GM19324 (cell line): Measurements from ENCODE around the gene CD81.
"Not testable (repeated sequence)": the region's sequence is repeated elsewhere in the genome, so short reads cannot be mapped to it uniquely, and the experiment has no call there.

ENCODE experiments used
- ATAC-seq: cut with Tn5 transposase; IDR thresholded peaks from one replicate; pipeline ENCODE4 v1.9.1; 2021; ENCODE audit warnings: mild to moderate bottlenecking, moderate library complexity; ENCODE audit not compliant: unreplicated experiment, low FRiP score

Gene CD81

DNA sequence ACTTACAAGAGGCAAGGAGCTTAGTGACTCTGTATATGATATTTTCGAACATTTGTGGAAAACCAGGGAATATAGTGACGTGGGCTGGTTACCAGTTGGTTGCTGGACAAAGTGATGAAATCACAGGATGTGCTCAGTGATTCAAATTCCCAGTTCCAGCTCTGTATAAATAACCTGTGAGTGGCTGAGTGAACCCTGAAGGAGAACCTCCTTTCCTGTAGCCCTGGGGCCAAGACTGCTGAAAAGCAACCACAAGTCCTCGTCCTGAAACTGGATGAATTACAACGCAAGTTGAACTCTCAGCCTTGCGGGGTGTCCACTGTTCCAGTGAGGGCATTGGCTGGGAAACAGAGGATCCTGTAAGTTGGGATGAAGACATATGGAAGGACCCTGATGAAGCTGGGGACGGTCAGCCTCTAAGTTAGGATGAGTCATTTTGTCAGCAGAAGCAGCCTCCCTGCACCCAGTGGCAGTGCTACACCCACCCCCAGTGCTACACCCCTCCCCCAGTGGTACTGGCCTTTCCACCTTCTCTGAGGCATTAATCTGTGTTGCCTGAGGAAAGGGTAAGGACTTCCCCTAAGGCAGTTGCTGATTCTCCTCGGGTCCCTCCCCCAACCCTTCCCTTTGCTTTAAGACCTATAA, 22.0 kb upstream of the CD81 start:
- ATAC-seq: no peak

GRCh38 chr11:2357246-2357645, 19.9 kb upstream of the CD81 start:
- no peak for ATAC-seq

GRCh38 chr11:2357651-2358050, 19.5 kb upstream of the CD81 start:
- ATAC-seq: not testable (repeated sequence)

DNA sequence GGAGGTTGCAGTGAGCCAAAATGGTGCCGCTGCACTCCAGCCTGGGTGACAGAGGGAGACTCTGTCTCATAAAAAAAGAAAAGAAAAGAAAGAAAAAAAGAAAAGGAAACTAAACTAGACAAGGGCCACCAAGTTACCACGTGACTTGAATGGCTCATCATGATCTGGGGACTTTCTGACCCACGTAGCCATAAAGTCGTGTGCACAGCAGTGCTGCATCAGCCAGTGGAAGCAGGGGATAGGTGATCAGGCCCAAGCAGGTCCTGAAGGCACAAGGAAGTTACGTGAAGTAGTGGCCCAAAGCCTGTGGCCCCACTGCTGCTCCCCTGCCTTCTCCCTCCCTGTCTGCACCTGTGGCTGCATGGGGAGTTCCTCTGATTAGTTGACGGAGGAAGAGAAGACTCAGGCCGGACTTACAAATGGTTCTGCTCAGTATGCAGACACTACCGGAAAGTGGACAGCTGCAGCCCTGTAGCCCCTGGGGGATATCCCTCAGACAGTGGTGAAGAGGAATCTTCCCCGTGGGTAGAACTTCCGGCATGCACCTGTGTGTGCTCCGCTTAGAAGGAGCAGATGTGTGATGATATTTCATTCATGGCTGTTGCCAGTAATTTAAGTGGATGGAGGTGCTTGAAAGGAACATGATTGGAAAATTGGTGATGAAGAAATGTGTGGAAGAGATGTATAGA, 18.2 kb upstream of the CD81 start:
- ATAC-seq: no peak

- no peak for ATAC-seq
Observed at GRCh38 chr11:2359557-2359956, 17.6 kb upstream of the CD81 start.

GRCh38 chr11:2360081-2360642, 16.9 kb upstream of the CD81 start:
- ATAC-seq: no peak

DNA sequence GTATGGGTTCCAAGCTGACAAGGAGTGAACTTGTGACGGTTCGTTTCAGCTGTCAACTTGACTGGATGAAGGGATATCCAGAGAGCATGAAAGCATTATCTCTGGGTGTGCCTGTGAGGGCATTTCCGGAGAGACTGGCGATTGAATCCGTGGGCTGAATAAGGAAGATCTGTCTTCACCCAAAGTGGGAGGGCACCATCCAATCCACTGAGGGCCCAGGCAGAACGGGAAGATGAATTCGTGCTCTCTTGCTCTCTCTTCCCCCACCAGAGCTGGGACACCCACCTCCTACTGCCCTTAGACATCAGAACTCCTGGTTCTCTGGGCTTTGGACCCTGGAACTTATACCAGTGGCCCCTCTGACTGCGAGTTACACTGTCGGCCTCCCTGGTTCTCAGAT, 15.5 kb upstream of the CD81 start:
- no peak for ATAC-seq

DNA sequence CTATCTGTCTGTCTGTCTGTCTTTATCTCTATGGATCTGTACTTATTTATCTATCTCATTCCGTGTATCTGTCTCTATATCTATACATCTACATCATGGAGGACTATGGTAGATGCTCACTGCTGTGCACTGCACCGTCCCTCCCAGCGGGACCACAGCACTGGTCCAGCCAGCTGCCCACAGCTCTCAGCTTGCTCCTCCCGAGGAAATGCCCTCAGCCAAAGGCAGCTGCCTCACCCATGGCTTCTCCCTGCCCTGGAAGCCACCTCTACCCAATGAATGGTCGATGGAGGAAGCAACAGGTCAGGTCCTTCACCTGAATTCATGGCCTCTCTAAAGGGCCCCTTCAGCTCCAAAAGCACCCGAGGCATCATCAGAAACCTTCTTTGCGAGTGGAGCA, 14.7 kb upstream of the CD81 start:
- no peak for ATAC-seq

GRCh38 chr11:2363130-2363529, 14.0 kb upstream of the CD81 start:
- no peak for ATAC-seq

DNA sequence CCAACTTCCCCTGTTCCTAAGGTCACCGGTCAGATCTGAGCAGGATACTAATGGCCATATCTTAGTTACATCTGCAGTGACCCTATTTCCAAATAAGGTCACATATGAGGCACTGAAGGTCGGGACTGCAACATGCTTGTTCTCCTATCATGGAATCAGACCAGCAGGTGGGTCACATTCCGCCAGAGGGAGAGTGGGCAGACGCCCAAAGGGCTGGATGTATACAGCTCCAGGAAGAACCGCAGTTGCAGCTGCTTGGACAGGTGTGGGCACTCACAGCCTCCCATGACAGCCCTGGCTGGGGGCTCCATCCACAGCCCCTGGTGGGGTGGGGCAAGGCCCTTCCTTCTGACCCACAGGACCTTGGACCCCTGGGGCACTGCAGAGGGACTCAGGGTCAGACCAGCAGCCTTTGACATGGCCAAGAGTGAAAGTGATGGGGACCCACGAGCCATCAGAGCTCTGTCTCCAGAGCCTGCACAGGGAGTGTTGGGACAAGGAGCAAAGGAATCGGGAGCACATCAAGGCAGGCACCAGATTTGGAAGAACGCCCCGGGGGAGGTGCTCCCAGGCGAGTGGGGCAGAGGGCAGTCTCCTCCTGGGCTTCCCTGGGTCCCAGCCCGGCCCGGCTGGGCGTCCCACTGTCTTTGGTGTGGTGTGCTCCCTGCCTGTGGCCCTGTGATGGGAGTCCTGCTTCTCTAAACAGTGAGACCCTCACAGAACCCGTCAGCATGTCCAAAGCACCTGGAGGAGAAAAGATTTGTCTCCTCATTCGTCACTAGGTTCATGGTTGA, 13.3 kb upstream of the CD81 start:
- ATAC-seq: no peak

DNA sequence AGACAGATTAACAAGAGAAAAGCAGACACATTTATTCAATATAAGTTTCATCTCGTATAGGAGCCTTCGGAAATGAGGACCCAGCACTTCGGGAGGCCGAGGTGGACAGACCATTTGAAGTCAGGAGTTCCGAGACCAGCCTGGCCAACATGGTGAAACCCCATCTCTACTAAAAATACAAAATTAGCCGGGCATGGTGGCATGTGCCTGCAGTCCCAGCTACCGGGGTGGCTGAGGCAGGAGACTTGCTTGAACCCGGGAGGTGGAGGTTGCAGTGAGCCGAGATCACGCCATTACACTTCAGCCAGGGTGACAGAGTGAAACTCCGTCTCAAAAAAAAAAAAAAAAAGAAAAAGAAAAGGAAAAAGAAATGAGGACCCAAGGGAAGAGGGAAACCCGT, 12.7 kb upstream of the CD81 start:
- not testable (repeated sequence) for ATAC-seq

GRCh38 chr11:2365571-2366210, 11.4 kb upstream of the CD81 start:
- no peak for ATAC-seq

DNA sequence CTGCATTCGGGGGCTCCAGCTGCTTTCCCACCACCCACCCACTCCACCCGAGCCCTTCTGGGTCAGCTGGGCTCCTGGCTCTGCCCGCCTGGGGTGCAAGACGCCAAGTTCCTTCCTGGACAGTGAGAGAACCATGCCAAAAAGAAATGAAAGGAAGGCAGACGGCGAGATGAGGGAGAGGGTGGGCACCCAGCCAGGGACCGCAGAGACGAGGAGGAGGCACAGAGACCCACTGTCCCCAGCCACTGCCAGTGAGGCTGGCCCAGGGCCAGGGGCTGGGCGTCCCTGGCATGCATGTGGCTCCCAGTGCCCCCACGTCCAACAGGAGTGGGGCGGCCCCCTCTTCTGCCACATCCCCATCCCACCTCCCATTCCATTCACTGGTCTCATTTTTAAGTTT, 10.8 kb upstream of the CD81 start:
- ATAC-seq: no peak

GRCh38 chr11:2366733-2367132, 10.4 kb upstream of the CD81 start:
- no peak for ATAC-seq

GRCh38 chr11:2367266-2368160, 9.6 kb upstream of the CD81 start:
- no peak for ATAC-seq

- ATAC-seq: no peak
Observed at GRCh38 chr11:2368178-2368850, 8.8 kb upstream of the CD81 start.

DNA sequence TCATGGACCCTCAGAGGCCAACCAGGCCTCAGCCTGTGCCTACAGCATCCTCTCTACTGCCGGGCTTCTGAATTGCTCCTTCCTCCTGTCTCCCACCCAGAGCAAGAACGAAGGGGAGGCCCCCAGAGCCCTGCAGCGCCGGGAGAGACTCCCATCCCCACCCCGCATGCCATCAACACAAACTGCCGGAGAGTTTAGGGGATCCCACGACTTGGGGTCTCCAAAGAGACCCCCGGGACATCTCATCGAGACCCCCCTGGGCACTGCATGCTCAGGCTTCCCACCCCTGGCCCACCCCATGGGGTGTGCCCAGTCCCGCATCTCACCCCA, 8.3 kb upstream of the CD81 start:
- ATAC-seq: no peak

DNA sequence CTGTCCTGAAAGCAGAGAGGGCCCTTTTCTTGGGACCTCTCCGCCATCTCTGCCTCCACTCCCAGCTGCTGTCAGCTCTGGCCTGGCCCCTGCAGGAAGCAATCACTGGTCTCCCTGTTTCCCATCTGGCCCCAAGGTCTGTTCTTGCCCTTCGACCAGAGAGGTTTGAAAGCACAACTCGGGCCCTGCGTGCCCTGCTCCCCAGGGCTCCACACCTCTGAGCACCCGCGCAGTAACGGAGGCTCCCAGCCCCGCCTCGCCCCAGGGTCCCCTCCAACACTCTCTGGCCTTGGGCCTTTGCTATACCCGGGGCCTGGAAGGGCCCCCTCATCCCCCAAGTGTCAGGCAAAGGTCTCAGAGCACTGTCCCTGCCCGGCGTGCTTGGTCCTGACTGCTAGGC, 7.8 kb upstream of the CD81 start:
- no peak for ATAC-seq

GRCh38 chr11:2369896-2370295, 7.2 kb upstream of the CD81 start:
- ATAC-seq: no peak
